Ascending aorta (tissue), 2 donors: ENCODE results near the gene ISG20L2. TPM values are rescaled to one million over a fixed set of nuclear protein-coding genes. Genes with fewer than 3 reads are reported as not detected.

Source experiments
- DNase-seq, 2 donors: peaks; one replicate each; pipeline ENCODE4 v3.0.0-alpha.2; 2019; ENCODE audit warnings: low spot score in 2 of 2
- H3K27ac ChIP-seq, 2 donors: fragments of 200-600 bp; sonication (generic); one replicate each; pipeline ENCODE4 v1.5.1; 2016 to 2017; ENCODE audit warnings: mild to moderate bottlenecking in 1 of 2
- H3K27me3 ChIP-seq: fragments of 200-600 bp; sonication (generic); one replicate; pipeline ENCODE4 v1.5.1; 2017
- H3K36me3 ChIP-seq, 2 donors: fragments of 200-600 bp; sonication (generic); one replicate each; pipeline ENCODE4 v1.5.1; 2016
- H3K4me1 ChIP-seq, 2 donors: fragments of 200-600 bp; sonication (generic); one replicate each; pipeline ENCODE4 v1.5.1; 2016 to 2017; ENCODE audit warnings: mild to moderate bottlenecking in 1 of 2
- H3K4me3 ChIP-seq, 2 donors: fragments of 200-600 bp; sonication (generic); one replicate each; pipeline ENCODE4 v1.5.1; 2016 to 2017; ENCODE audit warnings: mild to moderate bottlenecking in 1 of 2
- H3K9me3 ChIP-seq, 2 donors: fragments of 200-600 bp; sonication (generic); one replicate each; pipeline ENCODE4 v1.5.1; 2016
- intact Hi-C: fragments of 100-400 bp; cut with DNase I; formaldehyde crosslinking; loops from one replicate; pipeline ENCODE4 v1.15.1; 2023
- total RNA-seq: library from RNA; depleted of rRNA; stranded (reverse); fragments of >200 nt; gene quantifications from one replicate; pipeline ENCODE4 v1.1.0, GENCODE V29; 2016
- TF ChIP-seq, protein P1 (sequence below), 3 experiments: fragments of 200-600 bp in 2 of 3; fragments of 450-650 bp in 1 of 3; sonication (generic) in 2 of 3; IDR thresholded peaks; one replicate each; pipeline ENCODE4 v1.5.1; 2016 to 2019; ENCODE audit warnings: antibody characterized with exemption in 3 of 3, mild to moderate bottlenecking in 1 of 3, moderate library complexity in 1 of 3

The ISG20L2 gene
- total RNA-seq, 1 donor from 2014 or later = 7.8 TPM

DNA sequence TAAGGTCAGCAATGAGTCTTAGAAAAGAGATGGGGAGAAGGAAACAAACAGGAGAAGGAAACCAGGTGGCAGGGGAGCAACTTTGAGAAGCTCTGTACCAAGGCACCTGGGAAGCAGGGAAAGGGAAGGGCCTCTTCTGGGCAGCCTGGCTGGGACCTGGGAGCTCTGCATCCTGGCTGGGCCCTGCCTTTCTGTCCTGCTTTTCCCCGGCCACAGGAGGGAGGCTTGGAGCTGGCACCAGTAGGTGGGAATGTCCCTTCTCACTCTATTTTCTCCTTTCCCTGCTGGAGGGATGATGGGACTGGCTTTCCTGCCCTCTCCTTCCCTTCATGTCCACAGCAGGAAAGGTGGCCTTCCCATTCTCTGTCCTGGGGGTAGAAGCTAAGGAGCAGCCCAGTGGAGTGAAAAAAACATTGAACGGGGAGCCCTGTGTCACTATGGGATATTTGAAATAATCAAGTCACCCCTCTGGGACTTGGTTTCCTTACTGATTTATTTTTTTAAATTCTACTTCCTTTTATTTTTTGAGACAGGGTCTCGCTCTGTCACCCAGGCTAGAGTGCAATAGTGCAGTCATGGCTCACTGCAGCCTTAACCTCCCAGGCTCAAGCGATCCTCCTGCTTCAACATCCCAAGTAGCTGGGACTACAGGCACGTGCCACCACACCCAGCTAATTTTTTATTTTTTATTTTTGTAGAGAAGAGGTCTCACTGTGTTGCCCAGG lies 46.2 kb downstream of the ISG20L2 start:
- H3K9me3 ChIP-seq = no peaks in the 10 kb centered on the region
- H3K27me3 ChIP-seq = no peaks in the 10 kb centered on the region
- no peak overlapping the region for H3K4me3 ChIP-seq
- TF ChIP-seq, protein P1, sequence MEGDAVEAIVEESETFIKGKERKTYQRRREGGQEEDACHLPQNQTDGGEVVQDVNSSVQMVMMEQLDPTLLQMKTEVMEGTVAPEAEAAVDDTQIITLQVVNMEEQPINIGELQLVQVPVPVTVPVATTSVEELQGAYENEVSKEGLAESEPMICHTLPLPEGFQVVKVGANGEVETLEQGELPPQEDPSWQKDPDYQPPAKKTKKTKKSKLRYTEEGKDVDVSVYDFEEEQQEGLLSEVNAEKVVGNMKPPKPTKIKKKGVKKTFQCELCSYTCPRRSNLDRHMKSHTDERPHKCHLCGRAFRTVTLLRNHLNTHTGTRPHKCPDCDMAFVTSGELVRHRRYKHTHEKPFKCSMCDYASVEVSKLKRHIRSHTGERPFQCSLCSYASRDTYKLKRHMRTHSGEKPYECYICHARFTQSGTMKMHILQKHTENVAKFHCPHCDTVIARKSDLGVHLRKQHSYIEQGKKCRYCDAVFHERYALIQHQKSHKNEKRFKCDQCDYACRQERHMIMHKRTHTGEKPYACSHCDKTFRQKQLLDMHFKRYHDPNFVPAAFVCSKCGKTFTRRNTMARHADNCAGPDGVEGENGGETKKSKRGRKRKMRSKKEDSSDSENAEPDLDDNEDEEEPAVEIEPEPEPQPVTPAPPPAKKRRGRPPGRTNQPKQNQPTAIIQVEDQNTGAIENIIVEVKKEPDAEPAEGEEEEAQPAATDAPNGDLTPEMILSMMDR (IDR thresholded peaks at IDR 0.05) = no peak
- peaks cover 3 to 5% of the 10 kb centered on the region in 2 donors for H3K4me1 ChIP-seq
- H3K36me3 ChIP-seq = no peaks in the 10 kb centered on the region
- intact Hi-C loops = no loop called here
- no peak overlapping the region for H3K27ac ChIP-seq
- DNase-seq = no peak

DNA sequence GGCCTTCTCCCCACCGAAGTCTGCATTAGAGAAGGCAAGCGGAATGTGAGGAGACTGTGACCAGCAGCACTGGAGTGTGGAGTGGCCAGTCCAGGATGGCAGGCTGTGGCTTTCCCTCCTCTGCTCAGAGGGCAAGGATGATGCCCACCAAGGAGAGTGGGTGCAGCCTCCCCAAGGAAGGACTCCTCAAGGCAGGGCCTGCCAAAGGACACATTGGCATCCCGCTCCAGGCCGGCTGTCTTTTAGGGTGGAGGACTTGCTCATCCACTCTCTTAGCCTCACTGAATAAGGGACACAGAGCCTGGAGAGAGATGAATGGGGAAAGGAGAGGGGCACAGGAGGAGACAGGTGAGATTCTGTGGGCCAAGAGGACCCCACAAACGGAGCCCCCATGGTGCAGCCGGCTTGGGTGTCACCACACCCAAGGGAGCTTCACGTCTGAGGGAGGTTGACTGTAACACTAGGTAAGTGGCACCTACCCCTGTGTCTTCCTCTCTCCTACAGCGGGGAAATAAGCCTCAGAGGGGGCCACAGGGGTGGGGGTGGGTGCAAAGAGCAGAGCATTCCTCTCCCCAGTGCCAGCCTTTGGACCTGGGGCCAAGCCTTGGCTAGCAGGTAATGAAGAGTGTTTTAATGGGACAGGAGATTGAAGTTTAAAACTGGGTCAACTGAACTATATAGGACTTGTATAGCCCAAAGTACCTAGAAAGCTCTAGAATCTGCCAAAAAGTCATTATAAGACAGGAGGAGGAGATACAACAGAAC lies 47.2 kb downstream of the ISG20L2 start:
- no peaks in the 10 kb centered on the region for H3K27me3 ChIP-seq
- no peak overlapping the region for H3K4me3 ChIP-seq
- no peak for DNase-seq
- H3K27ac ChIP-seq = no peak overlapping the region
- TF ChIP-seq, protein P1 (IDR thresholded peaks at IDR 0.05) = no peak
- H3K4me1 ChIP-seq = peaks cover 10 to 11% of the 10 kb centered on the region in 2 donors
- H3K9me3 ChIP-seq = no peaks in the 10 kb centered on the region
- no peaks in the 10 kb centered on the region for H3K36me3 ChIP-seq
- intact Hi-C loops = no loop called here

GRCh38 chr1:156680056-156680455 lies 48.5 kb downstream of the ISG20L2 start:
- H3K27me3 ChIP-seq = no peaks in the 10 kb centered on the region
- DNase-seq = no peak
- intact Hi-C loops = no loop called here
- TF ChIP-seq, protein P1 (IDR thresholded peaks at IDR 0.05) = no peak
- peaks cover 10 to 12% of the 10 kb centered on the region in 2 donors for H3K4me1 ChIP-seq
- no peak overlapping the region for H3K4me3 ChIP-seq
- no peaks in the 10 kb centered on the region for H3K36me3 ChIP-seq
- no peak overlapping the region for H3K27ac ChIP-seq
- H3K9me3 ChIP-seq = no peaks in the 10 kb centered on the region

DNA sequence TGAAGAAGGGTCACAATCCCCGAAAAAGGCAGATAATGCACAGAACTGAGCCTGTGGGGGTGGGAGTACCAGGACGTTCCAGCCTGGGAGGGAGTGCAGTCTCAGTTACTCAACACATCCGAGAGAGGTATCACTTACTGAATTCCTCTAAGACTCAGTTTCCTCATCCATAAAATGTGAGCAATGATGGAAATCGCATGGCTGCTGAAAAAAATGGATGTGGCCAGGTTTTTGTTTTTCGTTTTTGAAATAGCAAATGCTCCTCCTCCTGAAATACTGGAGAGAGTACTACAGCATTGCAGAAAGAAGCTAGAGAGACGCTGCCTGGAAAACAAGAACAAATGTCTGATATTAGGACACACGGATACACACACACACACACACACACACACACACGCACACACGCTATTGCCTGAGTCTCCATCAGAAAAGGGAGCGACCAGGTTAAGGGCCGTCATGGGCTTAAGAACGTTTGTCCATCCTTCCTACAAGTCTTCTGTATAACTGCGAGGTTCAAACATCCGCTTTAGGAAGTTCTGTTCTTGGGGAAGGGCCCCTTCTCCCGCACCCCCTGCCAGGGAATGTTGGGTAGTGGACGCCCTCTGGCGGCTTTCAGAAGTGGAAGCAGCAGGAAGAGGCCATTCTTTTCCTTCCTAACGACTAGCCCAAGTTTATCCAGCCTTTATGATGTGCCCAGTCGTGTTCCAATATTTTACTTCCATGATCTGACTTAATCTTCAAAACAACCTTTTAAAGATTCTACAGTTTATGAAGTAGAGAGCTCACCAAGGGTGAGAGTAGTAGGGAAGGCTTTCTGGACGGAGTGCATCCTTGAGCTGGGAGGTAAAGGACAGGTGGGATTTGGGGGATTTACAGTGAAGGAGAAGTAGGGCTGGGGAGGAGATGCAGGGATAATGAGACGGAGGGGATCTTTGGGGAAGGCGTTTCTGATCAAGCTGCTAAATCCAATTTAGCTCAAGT lies 50.7 kb downstream of the ISG20L2 start:
- TF ChIP-seq, protein P1 (IDR thresholded peaks at IDR 0.05) = peak; percentile 86 to 95 (median 94)
- H3K4me3 ChIP-seq = peak overlapping the region; percentile 51 to 70
- peak overlapping the region; percentile 71 to 78 for H3K27ac ChIP-seq
- no peaks in the 10 kb centered on the region for H3K27me3 ChIP-seq
- DNase-seq = peak in 1 of 2 donors; percentile 81
- H3K4me1 ChIP-seq = peaks cover 10 to 13% of the 10 kb centered on the region in 2 donors
- peaks cover 0 to 7% of the 10 kb centered on the region in 2 donors for H3K36me3 ChIP-seq
- intact Hi-C loops = loop anchor here (1.0 kb wide), 2 partner anchors 18 to 51 kb away; no protein-coding TSS in a partner anchor
- H3K9me3 ChIP-seq = no peaks in the 10 kb centered on the region
